HEK293T (cell line): ENCODE data around the gene NEURL1.

Experiments
- ARNT ChIP-seq: fragments of 450-650 bp; IDR thresholded peaks from 2 replicates; pipeline ENCODE4 v1.6.1; 2017; ENCODE audit warnings: mild to moderate bottlenecking
- CTBP1 ChIP-seq: fragments of 450-650 bp; IDR thresholded peaks from 2 replicates; pipeline ENCODE4 v1.6.1; 2016; ENCODE audit warnings: borderline replicate concordance
- ELF4 ChIP-seq: fragments of 450-650 bp; IDR thresholded peaks from 2 replicates; pipeline ENCODE4 v1.6.1; 2017; ENCODE audit warnings: antibody characterized with exemption
- FOXK2 ChIP-seq: fragments of 450-650 bp; IDR thresholded peaks from 2 replicates; pipeline ENCODE4 v1.6.1; 2016; ENCODE audit warnings: mild to moderate bottlenecking
- FOXM1 ChIP-seq: fragments of 450-650 bp; IDR thresholded peaks from 2 replicates; pipeline ENCODE4 v1.6.1; 2017; ENCODE audit warnings: mild to moderate bottlenecking, borderline replicate concordance
- L3MBTL2 ChIP-seq: fragments of 450-650 bp; conservative IDR thresholded peaks from 2 replicates; pipeline ENCODE4 v1.6.1; 2016; ENCODE audit warnings: mild to moderate bottlenecking
- PKNOX1 ChIP-seq: fragments of 450-650 bp; IDR thresholded peaks from 2 replicates; pipeline ENCODE4 v1.6.1; 2016
- SP1 ChIP-seq: fragments of 450-650 bp; IDR thresholded peaks from 2 replicates; pipeline ENCODE4 v1.6.1; 2017
- SUZ12 ChIP-seq: fragments of 450-650 bp; IDR thresholded peaks from 2 replicates; pipeline ENCODE4 v1.6.1; 2016; ENCODE audit warnings: mild to moderate bottlenecking
- TARDBP ChIP-seq: fragments of 450-650 bp; IDR thresholded peaks from 2 replicates; pipeline ENCODE4 v1.6.1; 2016

GRCh38 chr10:103612462-103613365, 119.2 kb downstream of the NEURL1 start:
- TF ChIP-seq ELF4 (no peak), FOXM1 (no peak), SUZ12 (no peak), SP1 (no peak), TARDBP (no peak), CTBP1 (no peak), FOXK2 (no peak), ARNT (no peak), PKNOX1 (no peak), L3MBTL2 (no peak)
